ENCODE results near the gene IFIT1B.
"Not testable (repeated sequence)": the region's sequence is repeated elsewhere in the genome, so short reads cannot be mapped to it uniquely, and the experiment has no call there.

The IFIT1B gene

GRCh38 chr10:89347701-89348457 lies 30.0 kb upstream of the IFIT1B start:
- in situ Hi-C loops (cut with MboI; ENCODE audit: low sequenced_read_pairs) = no loop called here

- in situ Hi-C loops (cut with MboI; ENCODE audit: low sequenced_read_pairs) = no loop called here
Observed at GRCh38 chr10:89348481-89348880, 29.4 kb upstream of the IFIT1B start.

- in situ Hi-C loops (cut with MboI; ENCODE audit: low sequenced_read_pairs) = no loop called here
Observed at GRCh38 chr10:89348975-89349374, 28.9 kb upstream of the IFIT1B start.

- in situ Hi-C loops (cut with MboI; ENCODE audit: low sequenced_read_pairs) = not testable (repeated sequence)
Observed at GRCh38 chr10:89350631-89351315, 27.1 kb upstream of the IFIT1B start.

- in situ Hi-C loops (cut with MboI; ENCODE audit: low sequenced_read_pairs) = no loop called here
Observed at GRCh38 chr10:89351412-89351779, 26.5 kb upstream of the IFIT1B start.

GRCh38 chr10:89351780-89352597 lies 25.9 kb upstream of the IFIT1B start:
- in situ Hi-C loops (cut with MboI; ENCODE audit: low sequenced_read_pairs) = no loop called here

GRCh38 chr10:89352802-89353201 lies 25.1 kb upstream of the IFIT1B start:
- in situ Hi-C loops (cut with MboI; ENCODE audit: low sequenced_read_pairs) = no loop called here

- in situ Hi-C loops (cut with MboI; ENCODE audit: low sequenced_read_pairs) = no loop called here
Observed at GRCh38 chr10:89355394-89355931, 22.4 kb upstream of the IFIT1B start.

GRCh38 chr10:89357096-89357495 lies 20.8 kb upstream of the IFIT1B start:
- in situ Hi-C loops (cut with MboI; ENCODE audit: low sequenced_read_pairs) = no loop called here

- in situ Hi-C loops (cut with MboI; ENCODE audit: low sequenced_read_pairs) = no loop called here
Observed at GRCh38 chr10:89357975-89358374, 19.9 kb upstream of the IFIT1B start.

GRCh38 chr10:89360157-89360556 lies 17.7 kb upstream of the IFIT1B start:
- in situ Hi-C loops (cut with MboI; ENCODE audit: low sequenced_read_pairs) = no loop called here

- in situ Hi-C loops (cut with MboI; ENCODE audit: low sequenced_read_pairs) = no loop called here
Observed at GRCh38 chr10:89362929-89363328, 14.9 kb upstream of the IFIT1B start.

GRCh38 chr10:89363729-89364442 lies 14.0 kb upstream of the IFIT1B start:
- in situ Hi-C loops (cut with MboI; ENCODE audit: low sequenced_read_pairs) = no loop called here

- in situ Hi-C loops (cut with MboI; ENCODE audit: low sequenced_read_pairs) = no loop called here
Observed at GRCh38 chr10:89364531-89364930, 13.3 kb upstream of the IFIT1B start.

- in situ Hi-C loops (cut with MboI; ENCODE audit: low sequenced_read_pairs) = no loop called here
Observed at GRCh38 chr10:89367529-89367928, 10.3 kb upstream of the IFIT1B start.

- in situ Hi-C loops (cut with MboI; ENCODE audit: low sequenced_read_pairs) = no loop called here
Observed at GRCh38 chr10:89368129-89368528, 9.7 kb upstream of the IFIT1B start.

GRCh38 chr10:89369156-89370105 lies 8.4 kb upstream of the IFIT1B start:
- in situ Hi-C loops (cut with MboI; ENCODE audit: low sequenced_read_pairs) = no loop called here

- in situ Hi-C loops (cut with MboI; ENCODE audit: low sequenced_read_pairs) = no loop called here
Observed at GRCh38 chr10:89371079-89371478, 6.8 kb upstream of the IFIT1B start.

GRCh38 chr10:89371987-89372386 lies 5.9 kb upstream of the IFIT1B start:
- in situ Hi-C loops (cut with MboI; ENCODE audit: low sequenced_read_pairs) = no loop called here
